HG03469 (cell line): ENCODE measurements around the gene CTRB2.

Experiments
- ATAC-seq: cut with Tn5 transposase; IDR thresholded peaks from one replicate; pipeline ENCODE4 v1.9.1; 2021; ENCODE audit warnings: mild to moderate bottlenecking, moderate library complexity, moderate number of reproducible peaks; ENCODE audit not compliant: unreplicated experiment

Gene CTRB2

GRCh38 chr16:75206749-75207451 is at the start of gene CTRB2:
Gene CTRB2 (minus strand): TSS chr16:75207161. CDS start chr16:75207141, 20 bp downstream.
- no peak for ATAC-seq

- no peak for ATAC-seq
These were observed 49.2 kb upstream of the CTRB2 start for GRCh38 chr16:75256059-75256571.

DNA sequence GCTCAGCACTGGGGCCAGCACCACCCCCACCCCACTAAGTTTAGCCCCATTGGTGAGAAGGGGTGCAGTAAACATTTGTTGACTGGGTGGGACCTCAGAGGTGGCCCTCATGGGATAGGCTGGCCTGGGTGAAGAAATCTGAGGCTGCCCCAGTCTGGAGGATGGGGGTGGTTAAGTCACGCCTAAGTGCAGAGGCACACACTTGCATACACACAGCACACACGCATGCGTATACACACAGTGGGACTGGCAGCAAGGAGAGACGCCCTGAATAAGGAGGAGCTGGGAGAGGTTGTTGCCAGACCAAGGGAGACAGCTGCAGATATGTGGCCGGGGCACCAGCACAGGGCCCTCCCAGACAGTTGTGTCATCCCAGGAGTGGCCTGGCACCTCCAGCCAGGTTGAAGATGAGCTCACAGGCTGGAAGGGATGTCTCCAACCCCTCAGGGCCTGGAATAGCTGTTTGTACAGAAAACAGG is 47.4 kb upstream of the CTRB2 start:
- no peak for ATAC-seq

DNA sequence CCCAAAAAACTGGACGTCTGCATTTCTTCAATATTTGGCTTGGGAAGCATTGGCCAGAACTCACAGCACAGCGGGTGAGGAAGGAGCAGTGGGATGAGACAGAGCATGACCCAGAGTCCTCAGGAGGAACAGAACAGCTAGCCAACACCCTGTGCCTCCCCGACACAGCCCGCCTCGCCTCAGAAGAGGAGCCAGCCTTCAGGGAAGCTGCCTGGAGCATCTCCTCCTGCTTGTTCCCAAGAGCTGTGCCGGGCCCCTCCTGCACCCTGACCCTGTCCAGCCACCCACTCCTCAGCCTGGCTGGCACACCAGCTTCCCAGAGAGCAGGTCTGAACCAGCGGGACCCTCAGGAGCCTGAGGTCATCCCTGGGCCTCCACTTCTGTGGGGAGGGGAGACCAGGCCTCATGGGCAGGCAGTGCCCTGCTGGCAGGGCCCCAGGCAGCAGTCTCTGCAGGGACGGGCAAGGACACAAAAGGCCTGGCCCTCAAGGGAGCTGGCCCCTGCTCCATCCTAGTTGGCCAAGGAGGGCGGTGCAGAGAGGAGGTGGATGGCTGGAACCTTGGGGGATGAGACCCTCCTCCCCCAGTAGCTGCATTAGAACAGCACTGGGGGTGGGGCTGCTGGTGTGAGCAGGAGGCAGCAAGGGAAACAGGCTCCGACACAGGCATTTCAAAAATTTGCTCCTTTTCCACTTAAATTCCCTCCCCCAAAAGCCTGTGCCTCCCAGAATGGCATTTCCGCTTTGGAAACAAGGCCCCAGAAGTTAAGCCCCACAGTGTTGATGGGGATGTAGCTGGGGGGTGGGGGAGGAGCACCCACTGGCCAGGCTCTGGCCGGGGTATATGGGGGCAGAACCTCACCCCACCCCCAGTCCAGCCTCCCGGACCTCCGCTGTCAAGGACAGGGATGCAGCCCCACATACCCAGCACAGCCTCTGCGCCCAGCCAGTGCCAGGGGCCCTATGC is 46.3 kb upstream of the CTRB2 start:
- ATAC-seq = no peak

- ATAC-seq = no peak
These were observed 45.3 kb upstream of the CTRB2 start for GRCh38 chr16:75252049-75252864.

- peak; percentile 64 for ATAC-seq
These were observed 44.5 kb upstream of the CTRB2 start, which contains the start of gene BCAR1 for GRCh38 chr16:75251280-75252048. Gene BCAR1 (minus strand): TSS chr16:75251624. CDS start chr16:75251482, 142 bp downstream.

DNA sequence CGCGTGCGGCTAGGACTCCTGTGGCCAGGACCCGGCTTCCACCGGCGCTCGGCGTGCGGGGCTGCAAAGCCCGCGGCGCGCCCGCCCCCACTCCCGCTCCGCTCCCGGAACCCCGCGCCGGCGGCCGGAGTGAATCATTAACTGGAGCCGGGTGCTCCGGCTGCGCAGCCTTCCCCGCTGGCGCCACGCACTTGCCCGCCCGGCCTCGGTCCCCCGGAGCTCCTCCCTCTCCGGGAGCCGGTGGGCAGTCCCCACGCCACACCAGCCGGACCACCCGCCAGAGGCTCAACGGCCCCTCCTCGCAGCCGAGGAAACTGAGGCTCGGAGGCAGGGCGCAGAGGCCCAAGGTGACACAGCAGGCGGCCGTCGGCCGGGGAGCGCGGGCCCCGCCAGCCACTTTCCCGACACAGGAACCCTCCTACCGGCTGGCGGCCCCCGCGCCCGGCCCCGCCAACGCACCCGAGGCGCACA is 43.9 kb upstream of the CTRB2 start:
- ATAC-seq = no peak

- no peak for ATAC-seq
These were observed 43.3 kb upstream of the CTRB2 start for GRCh38 chr16:75250089-75250808.

DNA sequence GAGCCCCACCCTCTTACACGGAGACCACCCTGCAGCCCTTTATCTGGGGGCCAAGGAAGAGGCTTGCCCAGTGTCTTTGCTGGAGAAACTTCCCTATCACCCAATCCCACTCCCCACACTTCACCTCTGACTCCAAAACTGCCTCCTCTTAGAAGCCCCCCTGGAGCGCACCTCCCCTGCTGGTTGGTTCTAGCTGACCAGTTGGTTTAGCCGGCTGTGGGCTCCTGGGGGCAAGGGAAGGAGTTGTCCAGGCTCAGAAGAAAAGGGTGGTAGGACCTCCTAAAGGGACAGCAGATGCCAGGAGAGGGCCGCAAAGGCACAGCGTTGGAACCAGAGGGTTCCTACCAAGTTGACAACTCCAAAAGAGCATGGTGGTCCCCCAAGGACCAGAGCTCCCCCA is 42.5 kb upstream of the CTRB2 start:
- ATAC-seq = no peak

GRCh38 chr16:75248536-75249380 is 41.8 kb upstream of the CTRB2 start:
- ATAC-seq = no peak

DNA sequence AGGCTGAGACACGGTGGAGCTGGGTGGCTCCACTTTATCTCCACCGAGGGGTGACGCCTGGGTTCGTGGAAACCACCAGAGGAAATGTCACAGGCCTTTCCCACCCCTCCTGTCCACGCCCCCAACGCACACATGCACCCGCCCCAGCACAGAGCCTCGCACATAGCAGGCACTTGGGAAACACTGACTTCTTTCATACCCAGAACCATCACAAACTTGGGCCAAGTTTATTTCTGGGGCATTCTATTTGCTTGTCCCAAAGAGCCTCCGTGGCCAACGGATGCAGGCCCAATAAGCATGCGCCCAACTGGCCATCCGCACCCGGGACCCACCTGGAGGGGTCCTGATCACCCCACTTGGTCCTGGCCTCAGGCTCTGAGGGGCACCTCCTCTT is 41.2 kb upstream of the CTRB2 start:
- ATAC-seq = no peak

- no peak for ATAC-seq
These were observed 40.3 kb upstream of the CTRB2 start for GRCh38 chr16:75247249-75247648.

DNA sequence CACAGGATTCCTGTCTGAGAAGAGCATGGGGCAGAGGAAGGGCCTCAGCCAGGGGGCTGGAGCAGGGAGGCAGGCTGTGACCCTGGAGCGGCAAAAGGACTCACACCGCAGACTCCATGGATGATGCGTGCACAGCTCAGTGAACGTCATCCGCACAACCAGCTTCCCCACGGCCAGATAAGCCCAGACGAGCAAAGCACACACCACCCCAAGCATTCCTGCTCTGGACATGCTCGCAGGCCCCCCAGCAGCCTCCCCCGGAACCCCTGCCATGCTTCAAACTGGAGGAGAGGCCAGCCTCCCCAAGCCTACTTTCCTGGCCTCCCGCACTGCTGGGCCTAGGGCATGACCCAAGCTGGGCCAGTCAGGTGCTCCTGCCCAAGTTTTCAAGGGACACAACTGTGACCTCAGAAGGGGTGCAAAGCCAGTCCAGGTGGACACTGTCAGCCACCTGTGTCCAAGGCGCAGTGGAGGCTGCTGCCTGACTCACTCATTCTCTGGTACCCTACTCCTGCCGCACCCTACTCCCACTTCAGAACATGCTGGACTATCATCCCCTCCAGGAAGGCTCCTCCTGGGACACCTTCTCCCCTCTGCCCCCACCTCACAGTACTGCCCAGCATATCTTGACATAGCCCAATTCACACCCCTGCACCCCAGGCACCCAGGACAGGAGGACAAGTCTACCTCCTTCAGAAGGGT is 39.7 kb upstream of the CTRB2 start:
- no peak for ATAC-seq

- no peak for ATAC-seq
These were observed 38.1 kb upstream of the CTRB2 start for GRCh38 chr16:75244844-75245758.

GRCh38 chr16:75244225-75244809 is 37.4 kb upstream of the CTRB2 start:
- no peak for ATAC-seq

DNA sequence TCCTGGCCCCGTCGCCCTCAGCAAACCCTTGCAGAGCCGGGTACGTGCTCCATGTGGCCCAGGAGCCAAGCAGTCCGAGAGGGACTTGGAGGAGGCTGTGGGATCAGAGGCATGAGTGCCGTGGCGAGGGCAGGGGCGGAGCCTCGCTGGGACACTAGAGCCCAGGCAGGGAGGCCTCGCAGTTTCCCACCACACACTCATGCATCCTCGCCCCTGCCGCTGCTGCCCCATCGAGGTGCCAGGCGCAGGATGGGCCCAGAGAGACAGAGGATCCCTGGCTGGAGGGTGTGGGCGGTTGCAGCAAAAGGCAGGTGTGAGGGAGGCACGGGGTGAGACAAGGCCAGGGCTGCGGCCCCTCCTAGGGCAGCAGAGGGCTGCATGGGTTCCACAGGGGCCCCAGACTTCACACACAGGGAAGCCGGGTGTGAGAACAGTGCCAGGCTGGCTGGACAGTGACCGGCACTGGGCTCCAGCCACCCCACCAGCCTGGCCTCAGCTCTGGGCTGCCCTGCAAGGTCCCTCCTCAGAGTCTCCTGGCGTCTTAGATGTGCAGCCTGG is 36.8 kb upstream of the CTRB2 start:
- no peak for ATAC-seq
